G401.6 (cell line): ENCODE measurements around the gene PA2G4.

Source experiments
- FAIRE-seq: peaks from 2 replicates; lab custom pipeline; 2012; peaks lifted over from hg19 to GRCh38; lab: Jason Lieb, UNC

Gene PA2G4

DNA sequence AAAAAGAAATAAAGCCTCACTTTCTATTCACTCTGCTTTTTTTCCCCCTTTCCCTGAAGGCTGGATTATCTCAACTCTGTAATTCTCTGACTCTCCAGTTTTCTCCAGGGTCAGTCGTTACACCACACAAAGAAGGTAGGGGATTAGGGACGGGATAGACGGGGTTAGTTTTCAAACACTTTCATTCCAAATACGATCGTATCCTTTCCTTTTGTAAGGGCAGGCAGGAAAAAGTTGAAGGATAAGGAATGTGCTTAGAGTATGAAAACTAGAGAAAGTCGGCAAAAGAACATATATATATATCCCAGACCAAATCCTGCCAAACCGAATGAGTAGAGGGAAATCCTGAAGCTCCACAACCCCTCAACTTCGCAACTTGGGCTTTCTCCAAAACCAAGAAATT lies 23.1 kb downstream of the PA2G4 start:
- FAIRE-seq: no peak

DNA sequence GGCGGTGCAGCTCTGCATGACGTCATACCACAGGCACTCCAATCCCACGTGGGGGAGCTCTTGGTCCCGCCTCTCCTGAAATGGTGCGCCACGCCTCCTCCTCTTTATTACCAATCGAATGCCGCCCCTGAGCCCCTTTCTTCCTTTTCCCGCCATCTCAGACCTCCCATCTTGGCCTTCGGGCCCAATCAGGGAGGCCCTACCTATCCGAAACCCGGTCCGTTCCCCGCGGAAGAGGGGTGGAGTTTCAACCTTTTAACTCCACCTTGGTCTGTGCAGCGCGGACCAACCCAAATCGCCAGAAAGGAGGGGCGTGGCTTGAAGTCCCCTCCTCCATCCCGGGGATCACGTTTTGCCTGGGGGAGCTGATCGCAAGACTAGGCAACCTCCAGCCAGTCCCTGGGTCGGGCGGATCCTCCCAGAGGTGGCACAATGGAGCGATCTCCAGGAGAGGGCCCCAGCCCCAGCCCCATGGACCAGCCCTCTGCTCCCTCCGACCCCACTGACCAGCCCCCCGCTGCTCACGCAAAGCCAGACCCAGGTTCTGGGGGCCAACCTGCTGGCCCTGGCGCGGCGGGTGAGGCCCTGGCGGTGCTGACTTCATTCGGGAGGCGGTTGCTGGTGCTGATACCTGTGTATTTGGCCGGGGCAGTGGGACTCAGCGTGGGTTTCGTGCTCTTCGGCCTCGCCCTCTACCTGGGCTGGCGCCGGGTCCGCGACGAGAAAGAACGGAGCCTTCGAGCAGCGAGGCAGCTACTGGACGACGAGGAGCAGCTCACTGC lies 23.7 kb downstream of the PA2G4 start, which contains the start of gene ESYT1:
ESYT1 (plus strand) TSS at position 380 of the 782 bp plus-strand sequence; CDS start at position 433, 53 bp downstream.
- peak; percentile 99 for FAIRE-seq

DNA sequence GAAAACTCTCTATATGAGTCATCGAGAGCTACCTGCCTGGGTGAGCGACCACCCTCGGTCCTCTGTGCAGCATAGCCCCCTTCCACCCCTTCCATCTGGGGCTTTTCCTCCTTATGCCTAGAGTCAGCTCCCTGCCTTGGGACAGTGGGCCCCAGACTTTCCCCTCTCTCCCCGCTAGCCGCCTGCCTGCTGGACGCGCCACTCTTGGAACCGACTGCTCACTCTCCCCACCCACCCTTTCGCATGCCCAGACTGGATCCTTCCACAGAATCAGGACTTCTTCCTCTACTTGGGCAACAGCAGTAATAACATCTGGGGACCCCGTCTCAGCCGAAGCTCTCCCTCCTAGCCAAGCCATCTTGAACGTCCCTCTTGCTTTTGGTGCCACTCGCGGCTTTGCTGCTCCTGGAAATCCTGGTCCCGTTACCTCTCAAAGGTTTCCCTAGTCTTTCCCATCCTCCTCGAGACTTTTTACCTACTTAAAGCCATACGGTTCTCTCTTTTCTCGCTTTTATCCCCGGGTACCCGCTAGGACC lies 24.4 kb downstream of the PA2G4 start:
- no peak for FAIRE-seq

DNA sequence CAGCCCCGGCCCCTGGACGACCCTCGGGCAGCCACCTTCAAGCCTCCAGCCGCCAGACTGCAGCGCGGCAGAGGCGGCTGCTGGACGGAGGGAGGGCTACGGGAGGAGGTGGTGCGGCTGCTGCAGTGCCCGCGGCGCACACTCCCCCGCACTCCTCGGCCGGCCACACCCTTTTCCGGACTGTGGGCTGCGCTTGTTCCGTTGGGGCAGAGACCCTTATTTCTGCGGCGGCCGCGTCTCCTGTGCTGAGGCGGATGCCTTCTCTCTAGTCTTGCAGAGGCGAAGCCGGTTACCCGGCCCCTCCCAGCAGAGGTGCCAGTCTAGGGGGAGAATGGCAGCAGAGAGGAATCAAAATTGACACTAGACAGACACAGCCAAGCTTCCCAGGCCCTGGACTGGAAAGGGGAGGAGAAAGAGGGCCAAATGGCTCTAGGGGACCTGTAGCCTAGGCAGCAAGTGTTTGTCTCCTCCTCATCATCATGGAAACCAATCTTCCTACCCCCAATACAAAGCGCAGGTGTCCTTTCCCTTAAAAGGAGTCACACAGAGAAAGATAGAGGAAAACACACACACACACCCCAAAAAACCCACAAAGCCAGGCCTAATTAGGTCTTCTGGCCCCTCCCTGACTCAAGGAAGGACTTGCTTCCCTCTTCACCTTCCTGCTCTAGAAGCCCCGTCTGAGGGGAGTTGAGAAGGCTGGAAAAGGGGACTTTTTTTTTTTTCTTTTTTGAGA lies 25.0 kb downstream of the PA2G4 start:
- no peak for FAIRE-seq

DNA sequence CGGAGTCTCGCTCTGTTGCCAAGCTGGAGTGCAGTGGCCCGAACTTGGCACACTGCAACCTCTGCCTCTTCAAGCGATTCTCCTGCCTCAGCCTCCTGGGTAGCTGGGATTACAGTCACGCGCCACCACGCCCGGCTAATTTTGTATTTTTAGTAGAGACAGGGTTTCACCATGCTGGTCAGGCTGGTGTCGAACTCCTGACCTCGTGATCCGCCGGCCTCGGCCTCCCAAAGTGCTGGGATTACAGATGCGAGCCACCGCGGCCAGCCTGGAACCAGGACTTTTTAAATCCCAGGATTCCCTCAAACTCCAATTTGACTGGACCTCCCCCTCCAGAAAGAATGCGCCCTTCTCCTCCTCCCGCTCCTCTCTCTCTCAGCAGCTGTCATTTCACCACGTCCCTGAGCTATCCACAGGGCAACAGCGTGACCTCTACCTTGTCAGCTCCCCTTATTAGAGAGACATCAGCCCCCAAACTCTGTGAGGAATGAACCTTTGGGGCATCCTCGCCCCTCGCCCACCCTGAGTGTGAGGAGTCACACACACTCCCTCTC lies 25.7 kb downstream of the PA2G4 start:
- no peak for FAIRE-seq

DNA sequence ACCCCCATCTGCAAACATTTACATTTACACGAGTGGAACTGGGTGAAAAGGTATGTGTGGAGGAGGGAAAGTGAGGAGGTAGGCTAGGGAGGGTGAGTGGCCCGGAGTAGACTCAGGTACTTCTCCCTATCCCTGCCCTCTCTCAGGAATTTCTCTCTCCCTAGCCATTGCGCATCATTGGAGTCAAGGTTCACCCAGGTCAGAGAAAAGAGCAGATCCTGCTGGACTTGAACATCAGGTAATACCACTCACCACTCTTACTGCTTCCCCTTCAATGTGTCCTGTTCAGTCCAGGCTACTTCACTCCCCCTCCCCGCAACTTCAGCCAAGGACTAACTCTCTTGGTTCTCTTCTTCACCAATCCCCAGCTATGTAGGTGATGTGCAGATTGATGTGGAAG lies 26.5 kb downstream of the PA2G4 start:
- FAIRE-seq: no peak

DNA sequence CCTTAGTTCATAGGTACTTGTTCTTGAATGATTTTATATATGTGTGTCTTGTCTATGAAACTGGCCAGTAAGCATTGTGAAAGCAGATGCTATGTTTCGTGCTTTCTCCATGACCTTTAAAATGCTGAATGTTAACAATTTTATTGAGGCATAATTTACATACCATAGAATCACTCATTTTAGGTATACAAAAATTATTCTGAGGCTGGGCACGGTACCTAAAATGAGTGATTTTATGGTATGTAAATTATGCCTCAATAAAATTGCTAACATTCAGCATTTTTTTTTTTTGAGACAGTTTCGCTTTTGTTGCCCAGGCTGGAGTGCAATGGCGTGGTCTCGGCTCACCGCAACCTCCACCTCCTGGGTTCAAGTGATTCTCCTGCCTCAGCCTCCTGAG lies 30.5 kb downstream of the PA2G4 start:
- no peak for FAIRE-seq

DNA sequence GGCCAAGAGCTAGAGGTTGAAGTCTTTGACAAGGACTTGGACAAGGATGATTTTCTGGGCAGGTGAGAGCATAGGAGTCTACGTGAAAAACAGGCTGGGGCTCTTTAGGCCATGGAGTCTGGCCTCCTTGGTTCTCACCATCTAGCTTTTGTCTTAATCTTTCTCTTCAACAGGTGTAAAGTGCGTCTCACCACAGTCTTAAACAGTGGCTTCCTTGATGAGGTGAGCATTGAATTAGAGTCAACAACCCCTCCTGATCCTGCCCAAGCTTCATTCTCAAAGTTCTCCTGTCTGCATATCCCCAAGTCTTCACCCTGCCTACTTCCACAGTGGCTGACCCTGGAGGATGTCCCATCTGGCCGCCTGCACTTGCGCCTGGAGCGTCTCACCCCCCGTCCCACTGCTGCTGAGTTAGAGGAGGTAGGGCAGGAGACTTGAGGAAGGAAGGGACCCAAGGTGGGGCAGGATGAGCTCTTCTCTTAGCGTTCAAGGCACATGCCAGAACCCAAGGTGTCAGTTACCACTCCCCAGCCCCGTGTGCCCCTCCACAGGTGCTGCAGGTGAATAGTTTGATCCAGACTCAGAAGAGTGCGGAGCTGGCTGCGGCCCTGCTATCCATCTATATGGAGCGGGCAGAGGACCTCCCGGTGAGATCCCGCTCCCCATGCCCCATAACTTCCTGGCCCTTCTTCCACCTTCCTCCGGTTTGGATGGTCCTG lies 33.7 kb downstream of the PA2G4 start:
- FAIRE-seq: no peak

DNA sequence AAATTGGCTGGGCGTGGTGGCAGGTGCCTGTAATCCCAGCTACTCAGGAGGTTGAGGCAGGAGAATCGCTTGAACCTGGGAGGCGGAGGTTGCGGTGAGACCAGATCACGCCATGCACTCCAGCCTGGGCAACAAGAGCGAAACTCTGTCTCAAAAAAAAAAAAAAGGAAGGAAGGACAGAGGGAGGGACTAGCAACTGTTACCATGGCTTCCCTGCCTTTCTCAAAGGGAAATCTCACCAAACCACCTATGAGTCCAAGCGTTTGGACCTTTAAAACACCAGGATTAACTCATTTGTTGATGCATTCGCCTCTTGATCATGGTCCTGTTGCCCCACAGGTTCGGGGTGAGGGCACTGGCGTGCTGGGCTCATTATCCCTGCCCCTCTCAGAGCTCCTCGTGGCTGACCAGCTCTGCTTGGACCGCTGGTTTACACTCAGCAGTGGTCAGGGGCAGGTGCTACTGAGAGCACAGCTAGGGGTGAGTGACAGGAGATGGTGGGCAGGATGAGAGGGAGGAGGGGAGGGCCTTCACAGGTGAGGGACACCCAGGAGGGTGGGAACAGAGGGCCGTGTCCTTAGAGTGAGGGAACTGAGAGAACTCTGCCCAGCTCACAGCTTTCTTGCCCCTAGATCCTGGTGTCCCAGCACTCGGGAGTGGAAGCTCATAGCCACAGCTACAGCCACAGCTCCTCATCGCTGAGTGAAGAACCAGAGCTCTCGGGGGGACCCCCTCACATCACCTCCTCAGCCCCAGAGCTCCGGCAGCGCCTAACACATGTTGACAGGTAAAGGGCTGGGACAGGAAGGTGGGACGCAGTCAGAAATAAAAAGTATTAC lies 37.8 kb downstream of the PA2G4 start:
- FAIRE-seq: no peak

DNA sequence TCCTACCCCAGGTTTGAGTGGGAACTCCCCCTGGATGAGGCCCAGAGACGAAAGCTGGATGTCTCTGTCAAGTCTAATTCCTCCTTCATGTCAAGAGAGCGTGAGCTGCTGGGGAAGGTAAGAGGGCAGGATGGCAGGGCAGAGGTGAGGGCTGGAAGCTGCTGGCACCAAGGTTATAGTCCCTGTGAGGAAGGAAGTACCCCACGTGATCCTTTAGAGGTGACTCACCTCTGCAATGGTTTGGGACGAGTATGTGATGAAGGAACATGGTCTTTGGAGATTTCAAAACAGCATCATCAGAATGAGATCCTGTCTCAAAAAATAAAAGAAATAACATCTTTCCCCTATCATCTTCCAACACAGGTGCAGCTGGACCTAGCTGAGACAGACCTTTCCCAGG lies 38.9 kb downstream of the PA2G4 start:
- no peak for FAIRE-seq

DNA sequence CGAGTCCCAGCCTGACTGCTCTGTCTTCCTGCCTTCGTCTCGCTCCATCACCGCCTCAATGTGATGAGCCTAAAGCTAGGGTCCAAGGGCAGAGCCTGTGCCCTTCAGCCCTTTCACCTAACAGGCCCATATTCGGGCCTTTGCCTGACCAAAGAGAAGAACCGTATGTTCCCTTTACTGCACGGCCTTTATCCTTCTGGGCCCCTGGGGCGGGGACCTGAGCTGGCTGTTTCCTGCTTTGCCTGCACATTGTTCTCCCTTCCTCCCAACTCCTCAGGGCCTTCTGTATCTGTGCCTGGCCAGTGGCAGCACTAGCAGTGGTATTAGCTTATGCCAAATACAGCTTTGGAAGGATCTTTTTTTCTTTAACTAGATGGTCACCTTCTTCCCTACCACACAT lies 39.5 kb downstream of the PA2G4 start:
- no peak for FAIRE-seq

DNA sequence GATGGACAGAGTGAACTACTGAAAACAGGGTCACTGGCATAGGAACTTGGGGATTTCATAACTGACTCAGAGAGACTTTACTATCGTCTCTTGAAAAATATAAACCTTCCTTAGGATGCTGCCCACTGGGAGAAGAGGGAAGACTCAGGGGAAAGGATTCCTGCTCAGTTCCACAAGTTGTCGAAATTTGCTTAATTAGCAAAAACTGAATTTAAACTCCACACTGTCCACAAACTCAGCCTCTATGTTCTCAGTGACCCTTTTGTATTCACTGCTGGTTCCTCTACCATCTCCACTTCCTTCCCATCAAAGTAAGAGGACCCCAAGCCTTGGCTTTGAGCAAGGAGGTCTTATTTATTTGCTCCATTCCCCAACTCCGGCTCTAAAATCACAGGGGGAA lies 40.9 kb downstream of the PA2G4 start:
- FAIRE-seq: no peak

DNA sequence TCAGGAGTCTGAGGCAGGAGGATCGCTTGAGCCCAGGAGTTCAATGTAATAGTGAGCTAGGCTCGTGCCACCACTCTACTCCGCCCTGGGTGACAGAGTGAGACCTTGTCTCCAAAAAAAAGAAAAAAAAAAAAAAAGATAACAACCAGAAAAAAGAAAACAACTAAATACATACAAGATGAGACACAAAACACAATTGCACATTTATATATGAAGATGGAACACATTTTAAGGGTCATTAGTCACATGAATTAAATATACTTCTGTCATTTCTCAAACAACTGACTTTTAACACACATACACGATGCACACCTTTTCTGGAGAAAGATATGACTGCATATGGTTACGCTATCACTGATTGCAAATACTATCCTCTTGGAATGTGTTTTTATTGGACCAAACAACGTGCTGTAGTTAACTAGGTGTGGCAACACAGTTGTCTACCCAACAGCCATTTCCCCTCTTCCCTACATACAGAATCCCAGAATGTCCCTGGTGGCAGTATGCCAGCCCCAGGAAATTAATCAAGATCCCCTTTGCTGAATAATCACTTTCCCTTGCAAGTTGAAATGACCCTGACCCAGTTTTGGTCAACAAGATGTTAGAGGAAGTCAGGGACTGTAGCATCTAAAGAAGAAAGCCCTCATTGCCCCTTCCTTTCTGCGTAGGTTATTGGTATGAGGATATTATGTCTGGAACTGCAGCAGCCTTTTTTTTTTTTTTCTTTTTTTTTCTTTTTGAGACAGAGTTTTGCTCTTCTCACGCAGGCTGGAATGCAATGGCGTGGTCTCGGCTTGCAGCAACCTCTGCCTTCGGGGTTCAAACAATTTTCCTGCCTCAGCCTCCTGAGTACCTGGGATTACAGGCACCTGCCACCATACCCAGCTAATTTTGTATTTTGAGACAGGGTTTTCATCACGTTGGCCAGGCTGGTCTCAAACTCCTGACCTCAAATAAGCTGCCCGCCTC lies 42.4 kb downstream of the PA2G4 start:
- no peak for FAIRE-seq

DNA sequence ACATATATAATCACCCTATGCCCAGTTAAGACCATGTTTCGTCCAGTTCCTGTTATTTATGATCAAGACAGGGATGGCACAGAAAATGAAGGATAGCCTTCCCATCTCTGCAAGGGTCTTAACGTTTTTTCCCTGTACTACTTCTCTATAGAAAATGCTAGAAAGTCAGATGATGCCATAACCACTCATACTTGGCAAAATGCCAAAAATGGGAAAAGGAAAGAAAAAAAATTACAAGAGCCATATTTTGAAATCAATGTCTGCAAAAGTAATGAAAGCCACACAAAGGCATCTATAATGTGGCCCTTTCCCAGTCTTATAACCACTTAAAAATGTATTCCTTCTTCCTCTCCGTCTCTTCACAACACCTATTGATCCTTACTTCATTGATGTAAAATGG lies 46.2 kb downstream of the PA2G4 start:
- no peak for FAIRE-seq

DNA sequence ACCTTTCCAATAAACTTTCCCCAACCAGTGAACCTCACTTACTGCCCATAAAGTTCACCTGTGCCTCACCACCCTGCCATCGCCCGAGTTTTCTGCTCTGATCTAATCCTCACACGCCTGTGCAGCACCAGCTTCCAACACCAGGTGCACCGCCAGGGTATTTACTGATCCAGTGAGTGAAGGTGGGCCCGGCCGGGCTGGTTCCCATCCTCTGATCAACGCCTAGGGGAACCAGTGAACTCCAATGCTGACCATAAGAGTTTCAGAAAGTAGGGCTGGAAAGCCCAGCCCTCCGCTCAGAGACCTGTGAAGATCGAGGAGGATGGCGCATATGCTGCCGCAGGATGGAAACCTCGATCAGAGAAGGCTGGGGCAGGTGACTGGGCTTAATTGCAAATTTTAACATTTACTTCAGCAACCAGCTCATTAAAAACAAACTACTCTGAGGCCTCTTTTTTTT lies 47.3 kb downstream of the PA2G4 start:
- peak; percentile 13 for FAIRE-seq

DNA sequence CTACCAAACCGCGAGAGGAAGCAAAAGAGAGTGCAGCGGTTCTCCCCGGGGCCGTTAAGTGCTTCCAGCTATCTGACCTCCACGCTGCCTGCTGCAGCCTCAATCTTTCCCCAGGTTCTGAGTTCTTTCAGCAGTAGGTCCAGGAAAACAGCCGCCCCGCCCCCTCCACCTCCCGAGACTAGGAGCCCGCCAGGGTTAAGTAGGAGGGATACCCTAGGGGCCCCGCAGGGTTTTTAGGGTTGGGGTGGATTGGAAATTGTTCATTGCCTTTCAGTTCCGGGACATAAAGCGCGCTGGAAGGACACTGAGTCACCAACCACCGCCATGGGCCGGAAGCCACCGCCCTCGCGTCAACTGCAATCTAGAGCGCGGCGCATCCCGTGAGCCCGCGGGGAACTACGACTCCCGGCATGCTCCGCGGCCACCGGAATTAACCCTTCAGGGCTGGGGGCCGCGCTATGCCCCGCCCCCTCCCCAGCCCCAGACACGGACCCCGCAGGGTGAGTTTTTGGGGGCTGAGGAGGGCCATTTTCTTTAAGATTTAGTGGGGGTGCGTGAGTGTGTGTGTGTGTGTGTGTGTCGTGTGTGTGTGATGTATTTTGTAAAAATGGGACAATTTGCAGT lies 47.9 kb downstream of the PA2G4 start, which contains the start of gene MYL6B:
MYL6B (plus strand) TSS at position 456 of the 624 bp plus-strand sequence. CDS start 1,332 bp downstream, outside the sequence.
- peak; percentile 88 for FAIRE-seq

DNA sequence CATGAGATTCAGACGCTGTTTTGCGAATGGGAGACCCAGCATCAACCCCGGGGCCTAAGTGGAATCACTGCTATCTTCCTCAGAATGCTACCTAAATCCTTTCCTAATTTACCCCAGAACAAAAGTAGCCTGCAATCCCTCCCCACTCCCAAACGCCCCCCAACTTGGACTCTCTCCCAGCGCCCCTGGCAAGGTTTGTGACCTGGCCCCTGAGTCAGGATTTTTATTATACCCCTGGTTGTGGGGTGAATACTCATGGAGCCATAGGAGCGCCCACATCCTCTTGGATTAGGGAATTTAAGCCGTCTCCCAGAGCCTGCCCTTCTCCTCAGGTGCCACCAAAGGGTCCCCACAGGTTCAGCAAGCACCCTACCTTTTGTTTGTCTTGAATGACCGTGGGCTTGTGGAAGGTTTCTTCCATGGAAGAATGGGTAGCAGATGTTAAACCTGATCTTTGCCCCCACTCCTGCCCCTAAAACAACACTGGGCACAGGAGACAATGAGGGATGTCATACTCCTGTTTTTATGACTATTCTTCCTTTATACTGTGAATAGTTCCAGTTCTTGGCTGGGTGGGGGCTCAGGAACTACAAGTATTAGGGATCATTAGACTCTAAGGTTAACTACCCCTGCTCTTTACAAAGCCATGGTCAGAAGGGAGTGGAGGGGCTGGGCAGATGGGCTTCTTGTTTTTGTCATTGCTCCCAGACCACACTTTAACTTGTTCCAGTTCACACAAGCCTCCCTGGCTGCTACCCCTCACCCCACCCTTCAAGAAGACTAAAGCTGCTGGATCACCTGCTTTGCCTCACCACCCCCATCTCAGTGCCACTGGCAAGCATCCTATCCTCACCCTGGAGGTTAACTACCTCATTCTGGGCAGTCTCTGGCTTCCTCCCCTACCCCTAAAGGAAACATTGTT lies 48.7 kb downstream of the PA2G4 start:
- no peak for FAIRE-seq

DNA sequence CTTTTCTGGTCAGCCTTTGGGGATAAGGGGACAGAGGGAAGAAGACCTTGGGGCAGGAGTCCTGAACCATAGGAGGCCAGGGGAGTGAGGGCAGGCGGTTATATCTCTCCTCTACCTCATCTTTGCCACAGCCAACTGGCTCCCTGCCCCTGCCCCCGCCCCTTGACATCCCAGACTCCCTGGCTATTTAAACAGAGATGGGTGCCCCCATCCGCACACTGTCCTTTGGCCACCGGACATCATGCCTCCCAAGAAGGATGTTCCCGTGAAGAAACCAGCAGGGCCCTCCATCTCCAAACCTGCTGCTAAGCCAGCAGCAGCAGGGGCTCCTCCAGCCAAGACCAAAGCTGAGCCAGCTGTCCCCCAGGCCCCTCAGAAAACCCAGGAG lies 49.3 kb downstream of the PA2G4 start:
- FAIRE-seq: no peak
